ENCODE measurements around the gene CHAD. TPM values are rescaled to one million over a fixed set of nuclear protein-coding genes. Genes with fewer than 3 reads are reported as not detected.
"Not testable (repeated sequence)": the region's sequence is repeated elsewhere in the genome, so short reads cannot be mapped to it uniquely, and the experiment has no call there.

The CHAD gene
- total and polyA plus RNA-seq, 2 donors (not counting 3 experiments of a cell fraction or from before 2014, with no cell fraction given), result not detected

DNA sequence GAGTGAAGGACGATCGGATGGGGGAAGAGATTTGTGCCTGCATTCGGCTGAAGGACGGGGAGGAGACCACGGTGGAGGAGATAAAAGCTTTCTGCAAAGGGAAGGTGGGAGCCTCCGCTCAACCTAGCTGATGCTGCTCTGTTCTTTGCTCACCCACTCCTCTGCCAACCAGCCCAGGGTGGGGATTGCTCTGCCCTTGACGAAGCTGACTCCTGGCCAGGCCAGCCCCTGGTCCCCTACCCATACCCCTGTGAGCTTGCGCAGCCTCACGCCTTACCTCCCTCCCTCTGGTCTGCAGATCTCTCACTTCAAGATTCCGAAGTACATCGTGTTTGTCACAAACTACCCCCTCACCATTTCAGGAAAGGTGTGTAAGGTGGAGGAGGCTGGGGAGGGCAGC lies 5.2 kb upstream of the CHAD start:
- DNase-seq (ENCODE audit: low read depth, low spot score), result no peak
- ChIA-PET CTCF (interaction anchor here (1.6 to 2.6 kb wide), 2 partner anchors 77 to 112 kb away, joined by 4 to 10 read pairs; partner anchors contain the start of gene LRRC59), POLR2A (no interaction called here)
- BruUV-seq (replicated peaks), result no TSS peak
- Histone ChIP-seq H3K36me3 (ENCODE audit: control insufficient read depth in 2 of 2, extremely low read depth in 1 of 2, insufficient read depth in 2 of 2, low read length in 2 of 2) (no peaks in the 10 kb centered on the region), H4K20me1 (replicated peaks; ENCODE audit: control insufficient read depth, extremely low read depth, insufficient read depth, low read length) (no peaks in the 10 kb centered on the region), H3K4me1 (ENCODE audit: control insufficient read depth, extremely low read depth, insufficient read depth, low read length) (peaks cover 2% of the 10 kb centered on the region), H3K9me1 (replicated peaks; ENCODE audit: control insufficient read depth, extremely low read depth, insufficient read depth, low read length) (no peaks in the 10 kb centered on the region), H3K9me3 (replicated peaks; ENCODE audit: control insufficient read depth, insufficient read depth, low read length) (no peaks in the 10 kb centered on the region), H3K9ac (replicated peaks; ENCODE audit: extremely low read depth, insufficient read depth, low read length) (no peak overlapping the region), H3K79me2 (ENCODE audit: control insufficient read depth, insufficient read depth, low read length) (no peaks in the 10 kb centered on the region), H3K4me3 (replicated peaks in 1 of 3; ENCODE audit: insufficient read depth in 1 of 3, low read depth in 1 of 3, low read length in 3 of 3) (no peak overlapping the region), H3K27ac (ENCODE audit: insufficient read depth, low read depth, low read length) (no peak overlapping the region), H3K4me2 (ENCODE audit: insufficient read depth, low read length) (no peak overlapping the region), H2AFZ (ENCODE audit: low read depth, low read length) (no peak overlapping the region), H3K27me3 (ENCODE audit: control insufficient read depth in 2 of 2, insufficient read depth in 2 of 2, low read length in 2 of 2) (peaks cover 10 to 30% of the 10 kb centered on the region in 2 experiments)
- dilution Hi-C loops (cut with MboI; ENCODE audit: extremely low pct_ligation_motif_present, low sequenced_read_pairs) (no loop called here), intact Hi-C loops (cut with micrococcal nuclease) (no loop called here)
- no peak for FAIRE-seq
- no peak for TF ChIP-seq POLR2AphosphoS5 (IDR thresholded peaks at IDR 0.05; ENCODE audit: insufficient read depth, low read depth, low read length)
- TF ChIP-seq, protein P1, sequence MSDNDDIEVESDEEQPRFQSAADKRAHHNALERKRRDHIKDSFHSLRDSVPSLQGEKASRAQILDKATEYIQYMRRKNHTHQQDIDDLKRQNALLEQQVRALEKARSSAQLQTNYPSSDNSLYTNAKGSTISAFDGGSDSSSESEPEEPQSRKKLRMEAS (IDR thresholded peaks at IDR 0.05; ENCODE audit: insufficient read depth, insufficient read length), result no peak
- no peak for TF ChIP-seq MYC (IDR thresholded peaks at IDR 0.05; ENCODE audit: low read depth, low read length)
- TF ChIP-seq EZH2 (IDR thresholded peaks at IDR 0.05; ENCODE audit: borderline replicate concordance, low read depth, low read length, severe bottlenecking), result no peak
- no peak for TF ChIP-seq JUN (IDR thresholded peaks at IDR 0.05; ENCODE audit: borderline replicate concordance, insufficient read depth, insufficient read length, low read depth)
- no peak for TF ChIP-seq GATA2 (IDR thresholded peaks at IDR 0.05; ENCODE audit: insufficient read depth, insufficient read length, low read depth, low read length)
- no peak for TF ChIP-seq FOS (IDR thresholded peaks at IDR 0.05; ENCODE audit: borderline replicate concordance, insufficient read depth, low read length)
- no peak for TF ChIP-seq POLR2A (IDR thresholded peaks at IDR 0.05; ENCODE audit: low read depth, low read length)

DNA sequence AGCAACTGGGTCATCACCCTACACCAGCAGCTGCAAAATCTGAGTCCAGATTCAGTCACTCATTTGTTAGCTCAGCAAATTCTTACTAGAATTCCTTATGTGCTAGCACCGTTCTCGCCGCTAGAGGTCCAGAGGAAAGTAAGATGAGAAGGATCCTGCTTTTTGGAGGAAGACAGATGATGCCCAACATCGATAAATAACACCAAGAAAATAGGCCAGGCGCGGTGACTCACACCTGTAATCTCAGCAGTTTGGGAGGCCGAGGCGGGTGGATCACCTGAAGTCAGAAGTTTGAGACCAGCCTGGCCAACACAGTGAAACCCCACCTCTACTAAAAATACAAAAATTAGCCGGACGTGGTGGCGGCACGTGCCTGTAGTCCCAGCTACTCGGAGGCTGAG lies 4.1 kb upstream of the CHAD start:
- H3K4me2 ChIP-seq (ENCODE audit: insufficient read depth, low read length); BruUV-seq (replicated peaks); H3K4me3 ChIP-seq (replicated peaks in 1 of 3; ENCODE audit: insufficient read depth in 1 of 3, low read depth in 1 of 3, low read length in 3 of 3); H2AFZ ChIP-seq (ENCODE audit: low read depth, low read length); H3K9me3 ChIP-seq (replicated peaks; ENCODE audit: control insufficient read depth, insufficient read depth, low read length); H4K20me1 ChIP-seq (replicated peaks; ENCODE audit: control insufficient read depth, extremely low read depth, insufficient read depth, low read length); H3K9ac ChIP-seq (replicated peaks; ENCODE audit: extremely low read depth, insufficient read depth, low read length); POLR2A ChIA-PET; DNase-seq (ENCODE audit: low read depth, low spot score); intact Hi-C loops (cut with micrococcal nuclease); H3K79me2 ChIP-seq (ENCODE audit: control insufficient read depth, insufficient read depth, low read length); H3K27ac ChIP-seq (ENCODE audit: insufficient read depth, low read depth, low read length); H3K4me1 ChIP-seq (ENCODE audit: control insufficient read depth, extremely low read depth, insufficient read depth, low read length); H3K36me3 ChIP-seq (ENCODE audit: control insufficient read depth in 2 of 2, extremely low read depth in 1 of 2, insufficient read depth in 2 of 2, low read length in 2 of 2); H3K9me1 ChIP-seq (replicated peaks; ENCODE audit: control insufficient read depth, extremely low read depth, insufficient read depth, low read length); FAIRE-seq; dilution Hi-C loops (cut with MboI; ENCODE audit: extremely low pct_ligation_motif_present, low sequenced_read_pairs): not testable (repeated sequence)
- peaks cover 19 to 42% of the 10 kb centered on the region in 2 experiments for H3K27me3 ChIP-seq (ENCODE audit: control insufficient read depth in 2 of 2, insufficient read depth in 2 of 2, low read length in 2 of 2)
- CTCF ChIA-PET, result interaction anchor here (0.7 to 2.6 kb wide), 3 partner anchors 15 to 75 kb away, joined by 3 to 10 read pairs (median 5); partner anchors contain the start of genes ACSF2 and LRRC59
